OCI-LY1 (cell line): Measurements from ENCODE around the gene ASNSD1.

Experiments used
- CTCF ChIP-seq: fragments of 200-600 bp; sonication (generic), shearing (Covaris generic); IDR thresholded peaks from 2 replicates; pipeline ENCODE4 v1.5.1; 2017; ENCODE audit warnings: mild to moderate bottlenecking, antibody characterized with exemption, low read length, moderate library complexity, mixed read lengths
- EZH2 ChIP-seq: fragments of 200-600 bp; sonication (generic), shearing (Covaris generic); IDR thresholded peaks from 2 replicates; pipeline ENCODE4 v1.8.0; 2017; ENCODE audit warnings: borderline replicate concordance, mixed run types, mild to moderate bottlenecking, antibody characterized with exemption, low read length, moderate library complexity, mixed read lengths

DNA sequence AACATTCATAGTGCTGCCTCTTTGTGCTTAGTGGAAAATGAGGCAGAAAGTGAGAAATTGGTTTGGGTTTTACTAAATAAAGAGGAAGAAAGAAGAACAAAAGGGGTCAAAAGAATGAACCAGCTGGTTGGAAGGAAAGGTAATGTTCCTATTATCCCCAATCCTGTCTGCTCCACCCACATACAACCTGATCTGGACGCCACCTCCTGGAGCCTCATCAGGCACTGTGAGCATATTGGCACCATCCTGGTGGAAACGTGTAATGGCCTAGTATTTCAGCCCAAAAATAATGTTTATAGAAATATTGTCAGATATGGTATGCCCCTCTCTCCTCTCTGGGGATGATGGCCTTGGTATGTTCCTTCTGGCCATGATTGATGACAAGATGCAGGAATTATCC is 35.6 kb upstream of the ASNSD1 start:
- TF ChIP-seq CTCF: no peak
- no peak for TF ChIP-seq EZH2
